Activated CD4-positive, alpha-beta memory T cell treated with anti-CD3 and anti-CD28 coated beads for 36 hours (primary cell): ENCODE data around the gene CTIF. TPM values are rescaled to one million over a fixed set of nuclear protein-coding genes. Genes with fewer than 3 reads are reported as not detected.

Source experiments
- CTCF ChIA-PET: fragments of 350-600 bp; sonication (Branson Sonifier 250); formaldehyde crosslinking; loops from one replicate; lab custom pipeline; 2021; ENCODE audit warnings: antibody characterized with exemption, inconsistent platforms; lab: Charles Lee
- POLR2A ChIA-PET: fragments of 350-600 bp; sonication (Branson Sonifier 250); formaldehyde crosslinking; loops from one replicate; lab custom pipeline; 2021; ENCODE audit warnings: antibody characterized with exemption; lab: Charles Lee
- DNase-seq: peaks from one replicate; pipeline ENCODE4 v3.0.0-alpha.2; 2020
- H3K27ac Mint-ChIP-seq: one replicate; pipeline ENCODE4 v1.8.0; 2021; ENCODE audit warnings: mixed read lengths
- H3K27me3 Mint-ChIP-seq: one replicate; pipeline ENCODE4 v1.8.0; 2021; ENCODE audit warnings: mixed read lengths
- H3K36me3 Mint-ChIP-seq: one replicate; pipeline ENCODE4 v1.8.0; 2021; ENCODE audit warnings: mixed read lengths
- H3K4me1 Mint-ChIP-seq: one replicate; pipeline ENCODE4 v1.8.0; 2021; ENCODE audit warnings: low read depth, mixed read lengths
- H3K4me3 Mint-ChIP-seq: one replicate; pipeline ENCODE4 v1.8.0; 2021; ENCODE audit warnings: mild to moderate bottlenecking, mixed read lengths
- H3K9me3 Mint-ChIP-seq: one replicate; pipeline ENCODE4 v1.8.0; 2021; ENCODE audit warnings: mixed read lengths
- intact Hi-C: fragments of 100-400 bp; cut with micrococcal nuclease; formaldehyde crosslinking; loops from one replicate; pipeline ENCODE4 v1.15.1; 2023
- total RNA-seq, 2 experiments: library from RNA; stranded (reverse); gene quantifications; one replicate each; pipeline ENCODE4 v1.2.3, GENCODE V29; 2021

CTIF gene
- total RNA-seq, 2 experiments from 2014 or later = 4.6 to 5.8 TPM

DNA sequence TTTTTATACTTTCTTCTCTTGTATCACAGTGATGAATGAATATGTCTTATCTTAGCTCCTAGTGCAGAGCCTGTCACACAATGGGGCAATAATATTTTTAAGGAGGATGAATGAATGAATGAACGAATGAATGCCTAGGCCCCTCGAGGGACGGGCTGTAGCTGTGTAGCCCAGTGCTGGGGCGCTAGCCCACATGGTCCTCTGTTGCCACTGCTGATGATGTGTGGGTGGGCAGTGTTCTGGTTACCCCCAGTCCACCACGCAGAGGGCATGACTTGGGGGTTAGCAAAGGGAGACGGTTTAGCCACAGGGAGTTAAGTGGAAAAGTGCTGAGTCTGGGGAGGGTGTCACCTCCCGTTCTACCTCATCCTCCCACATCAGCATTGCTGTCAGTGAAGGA is 277.7 kb downstream of the CTIF start:
- ChIA-PET CTCF (no interaction called here), POLR2A (interaction anchor here (1.0 to 4.7 kb wide), 3 partner anchors 17 to 52 kb away, joined by 3 to 30 read pairs (median 4); no protein-coding TSS in a partner anchor)
- Mint-ChIP-seq H3K27ac (no peak overlapping the region), H3K9me3 (no peaks in the 10 kb centered on the region), H3K4me3 (no peak overlapping the region), H3K36me3 (no peaks in the 10 kb centered on the region), H3K27me3 (no peaks in the 10 kb centered on the region), H3K4me1 (peaks cover 64% of the 10 kb centered on the region)
- no peak for DNase-seq
- intact Hi-C loops = no loop called here

GRCh38 chr18:48817021-48817461 is 278.2 kb downstream of the CTIF start:
- POLR2A ChIA-PET = interaction anchor here (1.0 to 4.7 kb wide), 3 partner anchors 17 to 51 kb away, joined by 3 to 30 read pairs (median 4); no protein-coding TSS in a partner anchor
- Mint-ChIP-seq H3K36me3 (no peaks in the 10 kb centered on the region), H3K4me1 (peaks cover 66% of the 10 kb centered on the region), H3K27me3 (no peaks in the 10 kb centered on the region), H3K27ac (no peak overlapping the region), H3K9me3 (no peaks in the 10 kb centered on the region), H3K4me3 (no peak overlapping the region)
- intact Hi-C loops = no loop called here
- CTCF ChIA-PET = no interaction called here
- no peak for DNase-seq

GRCh38 chr18:48818329-48819254 is 279.8 kb downstream of the CTIF start:
- intact Hi-C loops = no loop called here
- Mint-ChIP-seq H3K27ac (no peak overlapping the region), H3K36me3 (no peaks in the 10 kb centered on the region), H3K9me3 (no peaks in the 10 kb centered on the region), H3K4me1 (peaks cover 53% of the 10 kb centered on the region), H3K4me3 (no peak overlapping the region), H3K27me3 (no peaks in the 10 kb centered on the region)
- ChIA-PET CTCF (no interaction called here), POLR2A (no interaction called here)
- no peak for DNase-seq

- H3K4me1 Mint-ChIP-seq = peaks cover 46% of the 10 kb centered on the region
- H3K4me3 Mint-ChIP-seq = no peak overlapping the region
- intact Hi-C loops = no loop called here
- POLR2A ChIA-PET = no interaction called here
- CTCF ChIA-PET = interaction anchor here (0.8 kb wide), 1 partner anchor 18 kb away, joined by 3 read pairs; no protein-coding TSS in a partner anchor
- H3K27me3 Mint-ChIP-seq = no peaks in the 10 kb centered on the region
- no peak for DNase-seq
- H3K9me3 Mint-ChIP-seq = no peaks in the 10 kb centered on the region
- no peak overlapping the region for H3K27ac Mint-ChIP-seq
- H3K36me3 Mint-ChIP-seq = no peaks in the 10 kb centered on the region
Observed at GRCh38 chr18:48819276-48819675, 280.4 kb downstream of the CTIF start.

GRCh38 chr18:48819781-48820482 is 281.1 kb downstream of the CTIF start:
- intact Hi-C loops = no loop called here
- no peaks in the 10 kb centered on the region for H3K36me3 Mint-ChIP-seq
- no peaks in the 10 kb centered on the region for H3K9me3 Mint-ChIP-seq
- DNase-seq = no peak
- H3K27ac Mint-ChIP-seq = no peak overlapping the region
- no peaks in the 10 kb centered on the region for H3K27me3 Mint-ChIP-seq
- H3K4me3 Mint-ChIP-seq = no peak overlapping the region
- H3K4me1 Mint-ChIP-seq = peaks cover 40% of the 10 kb centered on the region
- POLR2A ChIA-PET = interaction anchor here (1.2 to 1.7 kb wide), 3 partner anchors 13 to 49 kb away, joined by 5 to 7 read pairs (median 6); no protein-coding TSS in a partner anchor
- CTCF ChIA-PET = interaction anchor here (0.8 to 1.5 kb wide), 2 partner anchors 19 to 43 kb away, joined by 3 to 7 read pairs; no protein-coding TSS in a partner anchor

GRCh38 chr18:48820483-48821250 is 281.8 kb downstream of the CTIF start:
- H3K4me3 Mint-ChIP-seq = no peak overlapping the region
- CTCF ChIA-PET = interaction anchor here (1.5 kb wide), 1 partner anchor 43 kb away, joined by 7 read pairs; no protein-coding TSS in a partner anchor
- POLR2A ChIA-PET = interaction anchor here (0.6 to 1.7 kb wide), 4 partner anchors 12 to 111 kb away, joined by 4 to 7 read pairs (median 6); no protein-coding TSS in a partner anchor
- no peaks in the 10 kb centered on the region for H3K36me3 Mint-ChIP-seq
- peak overlapping the region; percentile 42 for H3K27ac Mint-ChIP-seq
- no peaks in the 10 kb centered on the region for H3K27me3 Mint-ChIP-seq
- DNase-seq = peak; percentile 59
- intact Hi-C loops = loop anchor here (1.0 kb wide), 1 partner anchor 14 kb away; no protein-coding TSS in a partner anchor
- no peaks in the 10 kb centered on the region for H3K9me3 Mint-ChIP-seq
- H3K4me1 Mint-ChIP-seq = peaks cover 36% of the 10 kb centered on the region

GRCh38 chr18:48821251-48821590 is 282.4 kb downstream of the CTIF start:
- no peak for DNase-seq
- Mint-ChIP-seq H3K27me3 (no peaks in the 10 kb centered on the region), H3K27ac (peak overlapping the region; percentile 42), H3K9me3 (no peaks in the 10 kb centered on the region), H3K4me1 (peaks cover 31% of the 10 kb centered on the region), H3K4me3 (no peak overlapping the region), H3K36me3 (no peaks in the 10 kb centered on the region)
- ChIA-PET POLR2A (interaction anchor here (1.2 to 1.7 kb wide), 3 partner anchors 11 to 48 kb away, joined by 5 to 7 read pairs (median 6); no protein-coding TSS in a partner anchor), CTCF (interaction anchor here (1.5 kb wide), 1 partner anchor 44 kb away, joined by 7 read pairs; no protein-coding TSS in a partner anchor)
- intact Hi-C loops = loop anchor here (1.0 kb wide), 1 partner anchor 13 kb away; no protein-coding TSS in a partner anchor

GRCh38 chr18:48821845-48822244 is 283.0 kb downstream of the CTIF start:
- peaks cover 25% of the 10 kb centered on the region for H3K4me1 Mint-ChIP-seq
- no peaks in the 10 kb centered on the region for H3K9me3 Mint-ChIP-seq
- no peak for DNase-seq
- no peak overlapping the region for H3K4me3 Mint-ChIP-seq
- ChIA-PET POLR2A (no interaction called here), CTCF (no interaction called here)
- intact Hi-C loops = loop anchor here (1.0 kb wide), 1 partner anchor 12 kb away; no protein-coding TSS in a partner anchor
- H3K27me3 Mint-ChIP-seq = no peaks in the 10 kb centered on the region
- no peaks in the 10 kb centered on the region for H3K36me3 Mint-ChIP-seq
- H3K27ac Mint-ChIP-seq = no peak overlapping the region

- no peak overlapping the region for H3K4me3 Mint-ChIP-seq
- peaks cover 25% of the 10 kb centered on the region for H3K4me1 Mint-ChIP-seq
- no peak overlapping the region for H3K27ac Mint-ChIP-seq
- intact Hi-C loops = no loop called here
- ChIA-PET CTCF (no interaction called here), POLR2A (no interaction called here)
- H3K27me3 Mint-ChIP-seq = no peaks in the 10 kb centered on the region
- no peaks in the 10 kb centered on the region for H3K9me3 Mint-ChIP-seq
- H3K36me3 Mint-ChIP-seq = no peaks in the 10 kb centered on the region
- DNase-seq = no peak
Observed at GRCh38 chr18:48824231-48824970, 285.6 kb downstream of the CTIF start.

DNA sequence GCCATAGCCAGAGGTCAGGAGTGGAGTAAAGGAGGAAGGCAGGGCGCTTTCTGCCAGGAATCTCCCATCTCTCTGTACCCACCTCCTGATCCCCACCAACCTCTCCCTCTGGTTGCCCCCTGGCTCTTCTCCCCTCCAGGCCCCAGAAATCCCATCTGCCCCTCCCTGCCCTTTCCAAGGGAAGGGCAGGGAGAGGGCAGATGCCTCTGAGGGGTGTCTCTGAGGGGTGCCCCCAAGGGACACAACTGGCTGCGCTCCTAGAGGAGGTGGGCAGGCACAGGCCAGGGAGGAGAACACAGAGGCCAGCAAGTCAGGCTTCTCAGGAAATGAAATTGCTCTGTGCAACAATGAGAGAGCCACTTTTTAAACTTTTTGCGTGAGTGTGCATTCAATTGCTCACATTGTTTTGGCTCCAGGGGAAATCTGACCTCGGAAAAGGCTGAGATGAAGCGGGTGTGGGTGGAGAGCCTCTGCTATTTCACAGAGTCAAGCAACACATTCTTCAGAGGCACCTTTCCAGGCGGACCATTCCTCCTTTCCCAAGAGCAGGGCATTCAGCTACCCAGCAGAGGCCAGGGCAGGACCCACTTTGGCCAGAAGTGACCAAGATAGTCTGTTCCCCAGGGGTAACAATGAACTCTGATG is 286.4 kb downstream of the CTIF start:
- no peaks in the 10 kb centered on the region for H3K9me3 Mint-ChIP-seq
- no peaks in the 10 kb centered on the region for H3K36me3 Mint-ChIP-seq
- CTCF ChIA-PET = no interaction called here
- DNase-seq = no peak
- peaks cover 20% of the 10 kb centered on the region for H3K4me1 Mint-ChIP-seq
- no peak overlapping the region for H3K27ac Mint-ChIP-seq
- POLR2A ChIA-PET = no interaction called here
- intact Hi-C loops = no loop called here
- no peaks in the 10 kb centered on the region for H3K27me3 Mint-ChIP-seq
- H3K4me3 Mint-ChIP-seq = no peak overlapping the region
